Tibial artery (tissue), 4 donors: Measurements from ENCODE around the gene HS6ST2.

Experiments
- DNase-seq, 2 donors: peaks; one replicate each; pipeline ENCODE4 v3.0.0-alpha.2; 2019
- H3K27ac ChIP-seq, 2 donors: fragments of 200-600 bp; sonication (generic) in 1 of 2; 1 replicate in 1 of 2; 2 replicates in 1 of 2; pipeline ENCODE4 v1.5.1; 2018 to 2019; ENCODE audit warnings: mild to moderate bottlenecking in 1 of 2
- H3K27me3 ChIP-seq, 2 donors: fragments of 200-600 bp; sonication (generic) in 1 of 2; one replicate each; pipeline versions ENCODE4 v1.5.1 to v1.6.0; 2016 to 2019
- H3K36me3 ChIP-seq, 3 donors: fragments of 200-600 bp; sonication (generic) in 2 of 3; one replicate each; pipeline ENCODE4 v1.5.1; 2016 to 2019; ENCODE audit warnings: mild to moderate bottlenecking in 2 of 3
- H3K4me1 ChIP-seq, 4 donors: fragments of 200-600 bp; sonication (generic) in 2 of 4; 1 replicate in 3 of 4; 2 replicates in 1 of 4; pipeline ENCODE4 v1.5.1; 2016 to 2019
- H3K4me3 ChIP-seq, 2 donors: fragments of 200-600 bp; sonication (generic) in 1 of 2; 1 replicate in 1 of 2; 2 replicates in 1 of 2; pipeline ENCODE4 v1.5.1; 2018 to 2019; ENCODE audit warnings: mild to moderate bottlenecking in 2 of 2
- H3K9me3 ChIP-seq, 3 donors: fragments of 200-600 bp; sonication (generic) in 1 of 3; one replicate each; pipeline ENCODE4 v1.5.1; 2016 to 2019
- CTCF ChIP-seq, 2 experiments: fragments of 200-600 bp in 1 of 2; fragments of 450-650 bp in 1 of 2; IDR thresholded peaks; one replicate each; pipeline ENCODE4 v1.5.1; 2017 to 2019; ENCODE audit warnings: antibody characterized with exemption in 2 of 2, mild to moderate bottlenecking in 1 of 2, moderate library complexity in 1 of 2
- intact Hi-C: fragments of 100-400 bp; cut with DNase I; formaldehyde crosslinking; loops from one replicate; pipeline ENCODE4 v1.15.0; 2023; ENCODE audit warnings: low total_unique reads

Gene HS6ST2

DNA sequence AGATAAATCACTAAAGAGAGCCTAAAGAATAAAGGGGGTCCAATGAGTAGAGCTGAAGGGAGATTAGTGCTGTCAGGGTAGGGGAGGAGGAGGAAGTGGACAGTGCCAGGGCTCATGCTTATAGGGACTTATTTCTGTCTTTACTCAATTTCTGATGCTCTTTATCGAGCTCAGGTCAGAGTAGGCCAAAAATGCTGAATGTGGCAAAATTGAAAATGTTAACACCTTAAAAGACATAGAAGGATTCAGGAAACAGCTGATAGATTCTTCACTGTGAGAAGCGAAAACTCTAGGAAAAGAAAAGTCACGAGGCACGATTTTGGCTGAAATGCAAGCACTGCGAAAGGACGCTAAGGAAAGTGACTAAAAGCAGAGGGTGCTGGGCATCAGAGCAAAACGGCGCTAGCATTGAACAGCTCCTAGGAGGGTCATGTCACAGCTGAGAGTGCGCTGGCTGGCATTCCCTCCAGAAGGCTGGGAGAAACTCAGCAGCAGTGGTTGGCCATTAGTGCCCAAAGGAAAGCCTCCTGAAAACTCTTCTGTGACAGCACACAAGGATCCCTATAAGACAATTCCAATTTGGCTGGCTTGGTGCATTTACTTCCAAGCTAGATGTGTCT lies 150.9 kb downstream of the HS6ST2 start:
- intact Hi-C loops: no loop called here
- Histone ChIP-seq H3K27me3 (no peaks in the 10 kb centered on the region), H3K9me3 (no peaks in the 10 kb centered on the region), H3K4me1 (no peaks in the 10 kb centered on the region), H3K36me3 (no peaks in the 10 kb centered on the region), H3K4me3 (no peak overlapping the region), H3K27ac (no peak overlapping the region)
- no peak for DNase-seq
- no peak for TF ChIP-seq CTCF (IDR thresholded peaks at IDR 0.05)

- DNase-seq: no peak
- no peak for TF ChIP-seq CTCF (IDR thresholded peaks at IDR 0.05)
- Histone ChIP-seq H3K4me1 (no peaks in the 10 kb centered on the region), H3K36me3 (no peaks in the 10 kb centered on the region), H3K9me3 (no peaks in the 10 kb centered on the region), H3K4me3 (no peak overlapping the region), H3K27me3 (no peaks in the 10 kb centered on the region), H3K27ac (no peak overlapping the region)
- intact Hi-C loops: no loop called here
These were observed 156.4 kb downstream of the HS6ST2 start for GRCh38 chrX:132802033-132802432.

- TF ChIP-seq CTCF (IDR thresholded peaks at IDR 0.05): no peak
- Histone ChIP-seq H3K9me3 (no peaks in the 10 kb centered on the region), H3K4me1 (no peaks in the 10 kb centered on the region), H3K27me3 (no peaks in the 10 kb centered on the region), H3K36me3 (no peaks in the 10 kb centered on the region), H3K27ac (no peak overlapping the region), H3K4me3 (no peak overlapping the region)
- DNase-seq: no peak
- intact Hi-C loops: no loop called here
These were observed 163.2 kb downstream of the HS6ST2 start for GRCh38 chrX:132795181-132795580.

DNA sequence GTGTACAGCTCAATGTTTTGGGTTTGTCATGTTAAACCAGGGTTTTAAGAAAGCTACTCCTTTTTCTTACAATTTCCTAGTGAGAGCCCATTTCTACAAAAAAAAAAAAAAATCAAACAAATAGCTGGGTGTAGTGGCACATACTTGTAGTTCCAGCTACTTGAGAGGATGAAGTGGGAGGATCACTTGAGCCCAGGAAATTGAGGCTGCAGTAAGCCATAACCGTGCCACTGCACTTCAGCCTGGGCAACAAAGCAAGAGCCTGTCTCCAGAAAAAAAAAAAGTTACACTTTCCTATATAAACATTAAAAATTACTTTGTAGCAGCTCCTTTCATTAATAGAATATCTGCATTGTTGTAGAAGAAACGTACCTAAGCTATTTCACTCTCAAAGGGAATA lies 166.7 kb downstream of the HS6ST2 start:
- no peaks in the 10 kb centered on the region for H3K9me3 ChIP-seq
- H3K27ac ChIP-seq: no peak overlapping the region
- H3K36me3 ChIP-seq: no peaks in the 10 kb centered on the region
- no peaks in the 10 kb centered on the region for H3K4me1 ChIP-seq
- no peak for DNase-seq
- no peak overlapping the region for H3K4me3 ChIP-seq
- no peak for TF ChIP-seq CTCF (IDR thresholded peaks at IDR 0.05)
- H3K27me3 ChIP-seq: no peaks in the 10 kb centered on the region
- intact Hi-C loops: no loop called here

GRCh38 chrX:132790329-132790728 lies 168.1 kb downstream of the HS6ST2 start:
- DNase-seq: no peak
- Histone ChIP-seq H3K9me3 (no peaks in the 10 kb centered on the region), H3K4me3 (no peak overlapping the region), H3K36me3 (no peaks in the 10 kb centered on the region), H3K4me1 (no peaks in the 10 kb centered on the region), H3K27ac (no peak overlapping the region), H3K27me3 (no peaks in the 10 kb centered on the region)
- TF ChIP-seq CTCF (IDR thresholded peaks at IDR 0.05): no peak
- intact Hi-C loops: no loop called here

GRCh38 chrX:132786217-132786616 lies 172.2 kb downstream of the HS6ST2 start:
- H3K36me3 ChIP-seq: no peaks in the 10 kb centered on the region
- no peak overlapping the region for H3K4me3 ChIP-seq
- H3K4me1 ChIP-seq: no peaks in the 10 kb centered on the region
- intact Hi-C loops: no loop called here
- H3K27ac ChIP-seq: no peak overlapping the region
- H3K9me3 ChIP-seq: no peaks in the 10 kb centered on the region
- DNase-seq: no peak
- no peaks in the 10 kb centered on the region for H3K27me3 ChIP-seq
- no peak for TF ChIP-seq CTCF (IDR thresholded peaks at IDR 0.05)
